Loucy (cell line): Measurements from ENCODE around the gene C15orf39.

ENCODE experiments used
- EZH2phosphoT487 ChIP-seq: fragments of 200-600 bp; IDR thresholded peaks from 2 replicates; pipeline ENCODE4 v1.6.1; 2018; ENCODE audit warnings: antibody characterized with exemption, mild to moderate bottlenecking, moderate library complexity, borderline replicate concordance
- TF ChIP-seq, protein P1 (sequence below): fragments of 200-600 bp; sonication (generic); conservative IDR thresholded peaks from 2 replicates; pipeline ENCODE4 v1.5.1; 2014; ENCODE audit warnings: mild to moderate bottlenecking, antibody characterized with exemption, low read length

DNA sequence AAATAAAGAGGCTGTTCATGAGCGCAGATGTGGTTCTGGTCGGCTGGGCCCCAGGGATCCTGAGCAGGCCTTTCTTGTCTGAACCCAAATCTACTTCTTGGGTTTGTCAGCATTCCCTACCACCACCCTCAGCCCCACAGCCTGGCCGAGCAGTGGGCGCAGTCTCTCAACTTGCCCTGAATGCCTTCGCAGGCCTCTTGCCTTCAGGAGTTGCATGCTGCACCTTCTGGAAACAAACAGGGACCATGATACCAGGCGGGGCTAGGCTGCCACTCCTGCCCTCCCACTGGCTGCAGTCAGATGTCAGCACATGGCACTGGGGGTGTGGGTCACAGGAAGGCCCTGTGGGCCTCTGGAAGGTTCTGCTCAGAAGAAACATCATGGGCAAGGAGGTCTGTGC is 13.2 kb upstream of the C15orf39 start:
- TF ChIP-seq, protein P1, sequence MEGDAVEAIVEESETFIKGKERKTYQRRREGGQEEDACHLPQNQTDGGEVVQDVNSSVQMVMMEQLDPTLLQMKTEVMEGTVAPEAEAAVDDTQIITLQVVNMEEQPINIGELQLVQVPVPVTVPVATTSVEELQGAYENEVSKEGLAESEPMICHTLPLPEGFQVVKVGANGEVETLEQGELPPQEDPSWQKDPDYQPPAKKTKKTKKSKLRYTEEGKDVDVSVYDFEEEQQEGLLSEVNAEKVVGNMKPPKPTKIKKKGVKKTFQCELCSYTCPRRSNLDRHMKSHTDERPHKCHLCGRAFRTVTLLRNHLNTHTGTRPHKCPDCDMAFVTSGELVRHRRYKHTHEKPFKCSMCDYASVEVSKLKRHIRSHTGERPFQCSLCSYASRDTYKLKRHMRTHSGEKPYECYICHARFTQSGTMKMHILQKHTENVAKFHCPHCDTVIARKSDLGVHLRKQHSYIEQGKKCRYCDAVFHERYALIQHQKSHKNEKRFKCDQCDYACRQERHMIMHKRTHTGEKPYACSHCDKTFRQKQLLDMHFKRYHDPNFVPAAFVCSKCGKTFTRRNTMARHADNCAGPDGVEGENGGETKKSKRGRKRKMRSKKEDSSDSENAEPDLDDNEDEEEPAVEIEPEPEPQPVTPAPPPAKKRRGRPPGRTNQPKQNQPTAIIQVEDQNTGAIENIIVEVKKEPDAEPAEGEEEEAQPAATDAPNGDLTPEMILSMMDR = no peak
- no peak for TF ChIP-seq EZH2phosphoT487
